ENCODE data around the gene TBC1D17.

The TBC1D17 gene

DNA sequence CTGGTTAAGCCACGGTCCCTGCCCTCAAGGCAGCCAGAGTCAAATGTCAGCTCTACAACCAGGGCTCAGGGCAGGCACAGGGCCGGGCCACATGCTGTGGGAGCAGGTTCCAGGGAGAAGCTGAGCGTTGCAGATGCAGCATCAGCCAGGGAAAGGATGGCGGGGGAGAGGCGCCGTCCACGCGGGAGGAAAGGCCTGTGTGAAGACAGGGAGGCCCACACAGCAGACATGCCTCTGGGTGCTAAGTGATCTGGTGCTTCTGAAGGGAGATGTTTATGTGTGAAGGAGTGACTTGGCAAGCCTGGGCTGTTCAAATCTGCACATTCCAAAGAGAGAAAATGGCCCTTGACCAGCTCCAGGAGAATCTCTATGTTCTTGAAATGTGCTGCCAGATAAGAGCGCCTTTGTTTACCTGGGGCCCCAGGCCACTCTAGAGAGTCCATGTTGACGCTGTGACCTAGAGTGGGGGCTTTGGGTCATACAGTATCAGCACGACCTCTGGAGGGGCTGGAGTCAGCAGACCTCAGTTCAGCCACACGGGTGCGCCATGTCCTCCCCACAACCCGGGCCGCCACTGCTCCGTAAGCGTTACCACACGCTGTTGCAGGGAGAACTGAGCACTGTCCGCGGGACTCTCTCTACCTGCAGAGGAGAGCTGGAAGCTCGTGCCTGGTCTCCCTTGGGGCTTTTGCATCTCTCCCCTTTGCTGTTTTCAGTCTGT, 35.6 kb downstream of the TBC1D17 start:
- DNase-seq (ENCODE audit: low spot score), result no peak
- TF ChIP-seq CTCF (IDR thresholded peaks at IDR 0.05; ENCODE audit: extremely low read depth, insufficient read depth, missing control alignments), result peak; percentile 19
- in situ Hi-C loops (cut with MboI; ENCODE audit: low pct_unique_long_range_greater_than_20kb, low sequenced_read_pairs, unreplicated experiment), result no loop called here

DNA sequence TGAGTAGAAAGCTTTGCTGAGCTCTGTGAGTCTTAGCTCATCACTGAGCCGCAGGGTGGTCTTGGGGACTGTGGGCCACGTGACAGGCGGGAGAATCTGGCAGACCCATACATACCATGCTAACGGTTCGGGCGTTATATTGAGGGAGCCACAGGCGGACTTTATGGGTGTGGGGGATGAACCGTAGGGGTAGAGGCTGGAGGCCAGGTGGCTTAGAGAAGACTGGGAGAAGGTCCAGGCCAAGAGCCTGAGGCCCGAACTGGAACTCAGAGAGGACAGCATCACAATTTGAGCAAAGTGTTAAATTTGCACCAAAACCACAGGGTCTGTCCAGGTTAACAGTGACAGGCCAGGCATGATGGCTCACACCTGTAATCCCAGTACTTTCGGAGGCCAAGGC, 36.2 kb downstream of the TBC1D17 start:
- in situ Hi-C loops (cut with MboI; ENCODE audit: low pct_unique_long_range_greater_than_20kb, low sequenced_read_pairs, unreplicated experiment), result no loop called here
- DNase-seq (ENCODE audit: low spot score), result no peak
- no peak for TF ChIP-seq CTCF (IDR thresholded peaks at IDR 0.05; ENCODE audit: extremely low read depth, insufficient read depth, missing control alignments)

DNA sequence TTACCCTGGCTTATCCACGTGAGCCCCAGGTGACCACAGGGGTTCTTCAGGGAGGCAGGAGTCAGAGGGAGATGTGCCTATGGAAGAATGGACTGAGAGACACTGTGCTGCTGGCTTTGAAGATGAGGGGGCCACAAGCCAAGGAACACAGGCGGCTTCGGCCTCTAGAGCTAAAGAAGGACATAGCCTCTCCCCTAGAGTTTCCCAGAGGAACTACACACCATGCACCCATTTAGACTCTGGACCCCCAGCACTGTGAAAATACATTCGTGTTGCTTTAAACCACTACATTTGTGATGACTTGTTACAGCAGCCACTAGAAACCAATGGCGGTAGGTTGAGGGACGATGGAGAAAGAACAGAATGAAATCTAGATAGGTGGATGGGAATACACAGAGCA, 37.8 kb downstream of the TBC1D17 start:
- in situ Hi-C loops (cut with MboI; ENCODE audit: low pct_unique_long_range_greater_than_20kb, low sequenced_read_pairs, unreplicated experiment), result no loop called here
- TF ChIP-seq CTCF (IDR thresholded peaks at IDR 0.05; ENCODE audit: extremely low read depth, insufficient read depth, missing control alignments), result no peak
- DNase-seq (ENCODE audit: low spot score), result no peak

DNA sequence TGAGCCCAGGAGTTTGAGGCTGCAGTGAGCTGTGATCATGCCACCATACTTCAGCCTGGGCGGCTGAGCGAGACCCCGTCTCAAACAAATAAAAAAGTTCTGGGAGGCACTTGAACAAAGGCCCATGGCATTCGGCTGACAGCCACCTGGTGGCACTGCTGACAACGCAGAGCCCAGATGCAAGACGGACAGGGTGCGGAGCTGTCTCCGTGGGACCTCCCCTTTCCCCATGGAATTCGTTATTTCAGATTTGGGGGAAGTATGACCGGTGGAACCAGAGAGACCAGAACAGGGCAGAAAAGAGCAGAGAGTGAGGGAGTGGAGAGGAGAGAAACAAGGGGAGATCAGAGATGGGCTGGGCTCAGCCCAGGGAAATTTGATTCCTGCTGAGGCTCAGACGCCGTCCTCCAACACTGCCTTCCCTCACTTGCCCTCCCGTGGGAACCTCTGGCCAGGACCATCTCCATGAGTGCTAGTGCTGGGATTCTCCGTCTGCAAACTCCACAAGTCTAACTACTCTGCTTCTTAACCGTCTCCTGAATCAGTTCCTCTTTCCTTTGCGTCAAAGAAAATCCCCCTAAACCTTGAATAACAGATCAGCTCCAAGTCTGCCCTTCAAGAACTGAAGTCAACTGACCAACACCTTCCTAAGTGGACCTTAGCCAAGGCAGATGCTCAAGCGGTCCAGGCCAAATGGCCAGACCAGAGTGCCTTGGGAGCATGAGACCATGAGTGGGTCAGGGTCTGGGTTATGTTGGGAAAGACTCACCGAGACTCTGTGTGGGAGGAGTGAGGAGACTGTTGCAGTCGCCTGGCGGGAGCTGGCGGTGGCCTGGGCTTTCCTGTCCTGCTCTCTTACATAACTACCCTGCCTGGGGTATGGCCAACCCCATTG, 39.6 kb downstream of the TBC1D17 start:
- peak; percentile 13 for TF ChIP-seq CTCF (IDR thresholded peaks at IDR 0.05; ENCODE audit: extremely low read depth, insufficient read depth, missing control alignments)
- in situ Hi-C loops (cut with MboI; ENCODE audit: low pct_unique_long_range_greater_than_20kb, low sequenced_read_pairs, unreplicated experiment), result no loop called here
- DNase-seq (ENCODE audit: low spot score), result no peak

- no peak for TF ChIP-seq CTCF (IDR thresholded peaks at IDR 0.05; ENCODE audit: extremely low read depth, insufficient read depth, missing control alignments)
- no peak for DNase-seq (ENCODE audit: low spot score)
- in situ Hi-C loops (cut with MboI; ENCODE audit: low pct_unique_long_range_greater_than_20kb, low sequenced_read_pairs, unreplicated experiment), result no loop called here
Observed at GRCh38 chr19:49918089-49918488, 40.6 kb downstream of the TBC1D17 start.

- in situ Hi-C loops (cut with MboI; ENCODE audit: low pct_unique_long_range_greater_than_20kb, low sequenced_read_pairs, unreplicated experiment), result no loop called here
- TF ChIP-seq CTCF (IDR thresholded peaks at IDR 0.05; ENCODE audit: extremely low read depth, insufficient read depth, missing control alignments), result no peak
- DNase-seq (ENCODE audit: low spot score), result no peak
Observed at GRCh38 chr19:49920624-49921363, 43.3 kb downstream of the TBC1D17 start.
